Renal pelvis (tissue), 12 donors: ENCODE measurements around the gene MTFR2. TPM values are rescaled to one million over a fixed set of nuclear protein-coding genes. Genes with fewer than 3 reads are reported as not detected.
A peak's percentile ranks its signal among the peaks of the same experiment; 100 is the strongest.

Experiments
- DNase-seq: peaks from one replicate; pipeline ENCODE4 v3.0.0-alpha.2; 2013
- long read RNA-seq, 16 experiments: transcript quantifications; one replicate each; lab custom pipeline, GENCODE V29; 2026
- polyA plus RNA-seq, 3 donors: library from polyadenylated mRNA; unstranded; fragments of 120-200 nt; gene quantifications; one replicate each; pipeline ENCODE4 v1.2.1, GENCODE V29; 2013; ENCODE audit not compliant: insufficient read length in 3 of 3

The MTFR2 gene
- 1 to 10 TPM; 2.9 to 3.4 (median 2.9) TPM for polyA plus RNA-seq
- long read RNA-seq, donor 1, result 0 reads
- long read RNA-seq, donor 2, result 0 reads
- long read RNA-seq, donor 3, partial matches to known transcripts, result 0 of 2 reads
- long read RNA-seq, donor 3, other reads (novel, unspliced or antisense), result 0 of 2 reads
- long read RNA-seq, donor 4, partial matches to known transcripts, result 0 of 1 reads
- long read RNA-seq, donor 4, other reads (novel, unspliced or antisense), result 0 of 1 reads
- long read RNA-seq, donor 5, partial matches to known transcripts, result 0 of 2 reads
- long read RNA-seq, donor 5, other reads (novel, unspliced or antisense), result 0 of 2 reads
- long read RNA-seq, donor 6, result 0 reads
- long read RNA-seq, donor 7, result 0 reads
- long read RNA-seq, donor 8, result 0 reads
- long read RNA-seq, donor 9, result 0 reads
- long read RNA-seq, donor 10, partial matches to known transcripts, result 0 of 2 reads
- long read RNA-seq, donor 10, other reads (novel, unspliced or antisense), result 0 of 2 reads
- long read RNA-seq, donor 11, result 0 reads
- long read RNA-seq, donor 12, result 0 reads
- long read RNA-seq, donor 13, result 0 reads
- long read RNA-seq, donor 14, result 0 reads
- long read RNA-seq, donor 15, partial matches to known transcripts, result 0 of 2 reads
- long read RNA-seq, donor 15, other reads (novel, unspliced or antisense), result 0 of 2 reads
- long read RNA-seq, donor 16, result 0 reads

GRCh38 chr6:136249811-136250685, at the start of gene MTFR2:
TSS of gene MTFR2 (minus strand) at chr6:136250311. CDS start at chr6:136249099, 1,212 bp downstream.
- peak; percentile 99 for DNase-seq

GRCh38 chr6:136294621-136295020, 44.5 kb upstream of the MTFR2 start:
- DNase-seq, result no peak

GRCh38 chr6:136290410-136291010, 40.4 kb upstream of the MTFR2 start:
- DNase-seq, result peak; percentile 64

- peak; percentile 99 for DNase-seq
Observed at GRCh38 chr6:136289579-136290409, 39.7 kb upstream of the MTFR2 start, which contains the start of gene BCLAF1. TSS of gene BCLAF1 (minus strand) at chr6:136289846. CDS start at chr6:136279866, 9,980 bp downstream.

GRCh38 chr6:136289327-136289578, 39.1 kb upstream of the MTFR2 start:
- DNase-seq, result peak; percentile 94

- peak; percentile 85 for DNase-seq
Observed at GRCh38 chr6:136288566-136289326, 38.6 kb upstream of the MTFR2 start.

- DNase-seq, result no peak
Observed at GRCh38 chr6:136284909-136285308, 34.8 kb upstream of the MTFR2 start.

GRCh38 chr6:136282906-136283305, 32.8 kb upstream of the MTFR2 start:
- DNase-seq, result no peak

- no peak for DNase-seq
Observed at GRCh38 chr6:136280032-136280609, 30.0 kb upstream of the MTFR2 start.

- no peak for DNase-seq
Observed at GRCh38 chr6:136274062-136274461, 24.0 kb upstream of the MTFR2 start.

- DNase-seq, result no peak
Observed at GRCh38 chr6:136265101-136265500, 15.0 kb upstream of the MTFR2 start.

GRCh38 chr6:136262940-136263339, 12.8 kb upstream of the MTFR2 start:
- DNase-seq, result no peak

- DNase-seq, result no peak
Observed at GRCh38 chr6:136254851-136255466, 4.8 kb upstream of the MTFR2 start.

- DNase-seq, result no peak
Observed at GRCh38 chr6:136253734-136254133, 3.6 kb upstream of the MTFR2 start.

GRCh38 chr6:136252441-136252840, 2.3 kb upstream of the MTFR2 start:
- no peak for DNase-seq

GRCh38 chr6:136251394-136251793, 1.3 kb upstream of the MTFR2 start:
- DNase-seq, result no peak

GRCh38 chr6:136250686-136251008, 536 bp upstream of the MTFR2 start:
- DNase-seq, result no peak

GRCh38 chr6:136249336-136249735, 775 bp downstream of the MTFR2 start:
- DNase-seq, result no peak

GRCh38 chr6:136244061-136244616, 6.0 kb downstream of the MTFR2 start:
- no peak for DNase-seq
